ENCODE results near the gene SH3PXD2A.

SH3PXD2A gene

DNA sequence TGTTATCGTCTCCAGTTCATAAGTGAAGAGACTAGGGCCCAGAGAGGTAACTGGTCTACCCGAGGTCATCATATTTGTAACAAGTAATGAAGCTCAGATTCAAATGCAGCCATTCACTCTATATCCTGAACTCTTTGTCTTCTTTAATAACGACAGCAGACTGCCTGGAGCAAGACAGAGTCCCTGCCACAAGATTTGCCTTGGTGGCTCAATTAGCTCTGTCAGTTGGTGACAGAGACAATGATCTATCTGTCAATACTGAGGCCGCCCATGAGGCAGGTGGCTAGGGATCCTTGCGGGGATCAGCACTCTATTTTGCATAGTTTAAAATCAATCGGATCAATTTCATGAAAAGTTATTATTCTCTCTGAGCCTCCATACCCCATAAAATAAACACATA lies 43.9 kb downstream of the SH3PXD2A start:
- no peak for DNase-seq

DNA sequence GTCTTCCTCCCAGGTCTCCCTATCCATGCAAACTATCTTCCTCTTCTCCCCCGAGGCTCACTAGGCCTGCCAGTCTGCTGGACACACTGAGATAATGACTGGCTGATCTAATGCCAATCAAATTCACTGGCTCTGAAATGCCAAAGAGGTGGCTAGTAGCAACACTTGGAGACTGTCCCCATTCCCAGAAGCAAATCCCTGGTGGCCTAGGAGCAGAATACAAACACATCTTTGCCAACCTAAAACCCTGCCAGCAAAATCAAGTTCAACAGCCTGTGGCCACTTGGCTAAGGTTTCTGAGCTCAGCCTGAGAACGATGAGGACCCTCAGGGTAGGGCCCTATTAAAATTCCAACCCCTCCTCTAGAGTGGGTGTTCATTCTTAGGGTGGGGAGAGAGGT lies 46.6 kb downstream of the SH3PXD2A start:
- no peak for DNase-seq

DNA sequence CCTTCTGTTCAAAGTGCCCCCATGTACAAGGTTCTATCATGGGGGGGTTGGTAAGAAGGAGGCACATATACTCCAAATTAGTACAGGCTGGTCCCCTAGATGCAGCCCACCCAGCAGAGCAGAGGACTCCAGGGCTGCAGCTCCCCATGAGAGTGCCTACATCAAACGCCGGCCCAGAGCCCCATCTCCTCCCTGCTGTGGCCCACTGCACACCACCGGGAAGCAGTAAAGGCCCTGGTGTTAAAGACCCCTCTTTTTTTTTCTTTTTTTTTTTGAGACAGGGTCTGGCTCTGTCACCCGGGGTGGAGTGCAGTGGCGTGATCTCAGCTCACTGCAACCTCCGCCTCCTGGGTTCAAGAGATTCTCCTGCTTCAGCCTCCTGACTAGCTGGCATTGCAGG lies 47.4 kb downstream of the SH3PXD2A start:
- no peak for DNase-seq

- DNase-seq, result no peak
These were observed 48.8 kb downstream of the SH3PXD2A start for GRCh38 chr10:103806395-103807187.

DNA sequence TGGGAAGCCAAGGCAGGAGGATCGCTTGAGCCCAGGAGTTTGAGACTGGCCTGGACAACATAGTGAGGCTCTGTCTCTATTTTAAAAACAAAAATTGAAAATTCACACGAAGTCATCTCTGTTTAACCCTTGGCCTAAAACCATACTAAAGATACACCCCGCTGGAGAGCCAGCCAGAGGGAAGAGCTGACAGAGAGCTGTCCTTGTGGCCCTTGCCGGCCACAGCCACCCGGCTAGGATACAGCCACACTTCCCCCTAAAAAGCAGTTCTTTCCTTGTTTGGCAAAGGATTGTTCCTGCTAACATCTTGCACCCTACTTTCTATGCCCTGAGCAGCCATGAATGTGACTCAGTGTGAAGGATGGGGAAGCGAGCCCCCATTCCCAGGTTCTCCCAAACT lies 49.6 kb downstream of the SH3PXD2A start:
- no peak for DNase-seq

DNA sequence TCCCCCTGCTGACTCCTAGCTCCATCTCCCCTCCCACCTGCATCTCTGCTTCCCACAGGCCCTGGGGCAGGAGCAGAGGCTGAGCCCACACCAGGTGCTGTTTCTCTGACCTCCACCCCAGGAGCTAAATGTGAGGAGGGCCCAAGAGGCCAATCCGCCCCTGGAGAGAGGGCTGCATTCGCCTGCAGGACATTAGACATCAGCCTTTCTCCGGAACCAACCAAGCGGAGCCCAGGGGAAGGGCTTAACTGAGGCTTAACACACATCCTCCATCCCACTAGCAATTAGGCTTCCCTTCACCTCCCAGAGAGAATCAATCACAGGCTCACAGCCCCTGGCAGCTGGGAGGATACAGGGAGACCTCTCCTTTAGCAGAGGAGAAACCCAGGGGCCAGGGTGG lies 50.5 kb downstream of the SH3PXD2A start:
- no peak for DNase-seq

DNA sequence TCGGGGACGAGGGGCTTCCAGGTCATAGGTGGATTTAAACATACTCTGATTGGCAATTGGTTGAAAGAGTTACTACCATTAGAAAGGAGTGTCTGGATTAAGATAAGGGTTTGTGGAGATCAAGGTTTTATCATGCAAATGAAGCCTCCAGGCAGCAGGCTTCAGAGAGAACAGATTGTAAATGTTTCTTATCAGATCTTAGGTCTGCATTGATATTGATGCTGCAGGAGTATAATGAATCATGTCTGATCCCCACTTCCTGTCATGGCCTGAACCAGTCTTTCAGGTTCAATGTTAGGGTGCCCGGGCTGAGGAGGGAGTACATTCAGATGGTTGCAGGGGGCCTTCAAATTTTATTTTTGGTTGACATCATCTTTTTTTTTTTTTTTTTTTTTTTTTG lies 51.4 kb downstream of the SH3PXD2A start:
- no peak for DNase-seq

DNA sequence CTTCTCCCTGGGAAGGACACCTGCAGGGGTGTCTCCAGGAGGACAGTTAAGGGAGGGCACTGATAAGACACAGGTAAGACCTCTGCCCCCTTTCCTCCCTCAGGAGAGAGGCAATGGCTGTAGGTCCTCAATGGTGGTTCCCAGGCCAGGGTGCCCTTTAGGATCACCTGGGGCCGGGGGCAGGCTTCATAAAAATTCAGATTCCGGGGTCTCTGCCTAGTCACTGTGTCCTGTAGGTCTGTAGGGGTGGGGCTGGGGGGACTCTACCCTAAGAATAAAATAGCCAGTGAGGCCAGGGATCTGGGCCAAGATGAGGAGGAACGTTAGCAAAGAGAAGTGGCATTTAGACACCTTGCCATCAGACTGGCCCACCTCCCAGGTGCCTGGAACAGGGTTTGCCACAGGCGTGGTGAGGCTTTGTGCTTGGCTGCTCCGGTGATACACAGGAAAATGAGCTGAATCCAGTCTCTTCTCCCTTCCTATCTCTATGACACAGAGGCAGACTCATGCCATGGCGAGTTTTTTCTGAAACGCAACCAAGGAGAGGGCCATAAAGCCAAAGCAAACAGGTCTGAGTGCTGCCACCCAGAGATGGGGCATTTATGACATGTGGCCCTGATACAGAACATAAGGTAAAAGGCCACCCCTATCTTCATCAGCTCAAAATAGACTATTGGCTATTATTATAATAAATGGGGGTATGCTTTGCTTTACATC lies 52.6 kb downstream of the SH3PXD2A start:
- no peak for DNase-seq

GRCh38 chr10:103802081-103802480 lies 53.3 kb downstream of the SH3PXD2A start:
- DNase-seq, result no peak

GRCh38 chr10:103800789-103801540 lies 54.4 kb downstream of the SH3PXD2A start:
- DNase-seq, result peak in 1 of 2 experiments; percentile 32

DNA sequence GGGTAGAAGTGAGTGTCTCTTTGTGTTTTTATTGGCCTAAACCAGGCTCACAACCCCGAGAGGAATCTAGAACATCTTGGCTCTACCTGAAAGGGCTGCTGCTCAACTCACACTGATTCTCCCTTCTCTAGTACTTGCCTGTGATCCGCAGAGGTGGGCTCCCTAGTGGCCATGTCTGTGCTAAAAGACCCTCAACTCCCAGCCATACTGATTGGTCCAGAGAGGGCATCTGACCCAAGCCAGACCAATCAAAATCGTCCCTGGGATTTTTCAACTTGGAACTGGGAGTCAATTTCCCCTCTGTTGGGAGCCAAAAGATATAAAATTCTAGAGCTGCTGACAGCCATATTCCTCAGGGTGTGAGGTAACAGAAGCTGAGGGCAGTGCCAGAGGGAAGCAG lies 55.3 kb downstream of the SH3PXD2A start:
- no peak for DNase-seq

GRCh38 chr10:103799341-103799740 lies 56.0 kb downstream of the SH3PXD2A start:
- no peak for DNase-seq

DNA sequence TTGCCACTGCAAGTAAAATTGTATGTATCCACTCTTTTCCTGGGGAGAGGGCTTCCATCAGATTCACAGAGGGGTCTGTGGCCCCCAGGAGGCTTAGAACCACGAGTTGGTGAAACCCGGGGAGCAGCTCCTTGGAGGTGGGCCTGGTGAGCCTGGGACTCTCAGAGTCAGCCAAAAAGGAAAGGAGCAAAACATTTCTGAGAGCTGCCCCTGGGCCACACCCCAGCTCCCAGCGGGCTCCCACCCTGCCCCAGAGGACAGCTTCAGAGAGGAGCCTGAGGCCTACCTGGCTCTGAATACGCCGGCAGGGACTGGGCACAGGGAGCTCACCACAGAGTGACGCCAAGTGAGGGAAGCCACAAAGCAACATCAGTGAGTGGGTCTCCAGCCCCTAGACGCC lies 56.9 kb downstream of the SH3PXD2A start:
- no peak for DNase-seq

DNA sequence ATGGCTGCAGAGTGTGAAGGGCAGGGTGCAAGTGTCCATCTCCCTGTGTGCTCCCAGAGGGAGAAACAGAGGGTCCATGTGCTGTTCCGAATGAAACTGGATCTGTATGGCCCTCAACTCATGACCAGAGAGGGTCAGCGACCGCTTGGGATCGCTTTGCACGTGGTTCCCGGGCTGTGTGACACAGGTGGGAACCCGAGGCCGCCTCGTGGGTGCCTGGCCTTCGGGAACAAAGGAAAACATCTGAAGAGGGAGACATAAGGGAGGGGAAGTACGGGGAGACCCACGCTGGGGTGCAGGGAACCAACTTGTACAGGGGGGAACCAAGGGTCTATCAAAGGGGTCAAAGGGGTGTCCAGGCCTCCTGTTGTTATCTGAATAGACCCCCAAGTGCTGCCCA lies 57.5 kb downstream of the SH3PXD2A start:
- DNase-seq, result no peak

- no peak for DNase-seq
These were observed 59.6 kb downstream of the SH3PXD2A start for GRCh38 chr10:103795634-103796270.

DNA sequence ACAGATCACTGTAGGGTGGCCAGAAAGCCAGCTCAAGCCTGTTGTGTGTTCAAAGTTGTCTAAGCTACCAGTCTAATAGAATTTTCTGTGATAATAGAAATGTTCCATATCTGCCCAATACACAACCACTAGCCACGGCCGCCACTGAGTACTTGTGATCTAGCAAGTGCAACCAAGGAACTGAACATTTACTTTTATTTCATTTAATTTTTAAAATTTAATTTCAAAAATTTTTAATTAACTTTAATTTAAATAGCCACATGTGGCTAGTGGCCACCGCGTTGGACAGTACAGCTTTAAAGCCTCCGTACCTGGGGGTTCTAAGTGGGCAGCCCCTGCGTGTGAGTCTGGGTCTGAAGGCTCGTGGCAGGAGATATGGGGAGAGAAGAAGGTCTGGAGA lies 60.4 kb downstream of the SH3PXD2A start:
- DNase-seq, result no peak

DNA sequence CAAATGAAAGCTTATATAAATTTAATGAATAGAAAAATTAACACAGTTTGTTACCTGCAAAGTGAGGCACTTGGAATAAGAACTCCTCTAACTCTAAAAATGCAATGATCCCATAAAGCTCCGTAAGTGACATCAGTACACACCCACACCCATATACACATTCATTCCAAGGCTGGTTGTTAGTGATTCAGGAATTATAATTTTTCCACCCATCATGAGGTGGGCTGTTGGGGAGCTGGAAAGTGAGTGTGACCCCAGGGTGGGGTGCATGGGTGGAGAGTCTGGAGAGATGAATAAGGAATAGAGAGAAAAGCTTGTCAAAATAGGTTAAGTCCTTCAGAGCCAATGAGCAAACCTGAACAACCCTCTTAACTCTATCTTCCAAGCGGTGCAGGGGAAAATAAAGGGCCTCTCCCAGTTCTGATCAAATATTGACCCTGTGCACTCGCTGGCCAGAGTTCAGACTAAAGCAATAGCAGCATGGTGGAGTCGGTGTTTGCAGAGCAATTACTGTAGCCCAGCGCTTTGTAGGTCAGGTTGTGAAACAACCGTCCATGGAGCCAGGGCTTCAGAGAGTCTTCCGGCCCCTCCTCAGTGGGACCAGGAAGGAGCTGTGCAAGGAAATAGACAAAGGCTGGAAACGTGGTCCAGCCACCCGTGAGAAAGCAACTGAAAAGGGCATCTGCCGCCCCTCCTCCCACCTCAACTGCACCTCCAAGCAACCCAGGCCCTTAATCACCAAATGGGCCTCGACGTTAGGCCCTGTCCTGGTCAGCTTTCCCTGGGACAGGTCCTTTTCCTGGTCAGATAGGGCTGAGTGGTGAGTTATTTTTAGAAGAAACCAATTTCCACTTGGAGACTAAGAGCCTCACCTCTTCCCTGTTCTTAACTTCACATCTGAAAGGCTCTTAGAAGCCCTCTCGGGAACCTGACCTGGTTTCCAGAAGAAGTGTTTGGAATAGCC lies 61.2 kb downstream of the SH3PXD2A start:
- DNase-seq, result no peak

GRCh38 chr10:103793429-103793828 lies 61.9 kb downstream of the SH3PXD2A start:
- DNase-seq, result no peak

- DNase-seq, result no peak
These were observed 62.8 kb downstream of the SH3PXD2A start for GRCh38 chr10:103792547-103792946.

- no peak for DNase-seq
These were observed 63.5 kb downstream of the SH3PXD2A start for GRCh38 chr10:103791858-103792257.

GRCh38 chr10:103791291-103791690 lies 64.1 kb downstream of the SH3PXD2A start:
- DNase-seq, result no peak

GRCh38 chr10:103790580-103790979 lies 64.8 kb downstream of the SH3PXD2A start:
- DNase-seq, result no peak

All from stimulated activated CD4-positive, alpha-beta T cell treated with anti-CD3 and anti-CD28 coated beads, Interleukin-4, amount 100 ng/mL, for 4 hours (primary cell).